ENCODE measurements around the gene MLF2. TPM values are rescaled to one million over a fixed set of nuclear protein-coding genes. Genes with fewer than 3 reads are reported as not detected.

Gene MLF2
- total and polyA plus RNA-seq, 9 donors, result 88.2 to 161 (median 146) TPM

DNA sequence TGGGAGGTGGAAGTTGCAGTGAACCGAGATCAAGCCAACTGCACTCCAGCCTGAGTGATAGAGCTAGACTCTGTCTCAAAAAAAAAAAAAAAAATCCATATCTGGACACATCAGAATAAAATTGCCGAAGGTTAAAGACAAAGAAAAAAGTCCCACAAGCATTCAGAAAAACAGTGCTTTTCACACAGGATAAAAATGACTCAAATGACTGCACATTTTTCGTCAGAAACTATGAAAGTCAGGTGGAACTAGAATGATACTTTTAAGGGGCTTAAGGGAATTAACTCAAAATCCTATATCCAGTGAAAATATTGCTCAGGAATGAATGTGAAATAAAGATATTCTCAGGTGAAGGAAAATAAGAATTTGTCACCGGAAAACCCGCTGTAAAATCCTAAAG is 16.2 kb downstream of the MLF2 start:
- Histone ChIP-seq H3K27me3 (ENCODE audit: control insufficient read depth, insufficient read depth, low read length) (no peaks in the 10 kb centered on the region), H3K4me3 (ENCODE audit: low read length) (no peak overlapping the region), H3K36me3 (ENCODE audit: control insufficient read depth, insufficient read depth, low read length) (peaks cover 20% of the 10 kb centered on the region), H3K9me3 (replicated peaks; ENCODE audit: control insufficient read depth, low read depth, low read length) (no peaks in the 10 kb centered on the region), H3K27ac (ENCODE audit: low read length) (no peak overlapping the region), H3K4me1 (ENCODE audit: control insufficient read depth, insufficient read depth, low read length) (no peaks in the 10 kb centered on the region)
- WGBS (ENCODE audit: insufficient coverage), result no CpG with 5 or more reads among the region's 5 CpGs
- DNase-seq, result no peak

DNA sequence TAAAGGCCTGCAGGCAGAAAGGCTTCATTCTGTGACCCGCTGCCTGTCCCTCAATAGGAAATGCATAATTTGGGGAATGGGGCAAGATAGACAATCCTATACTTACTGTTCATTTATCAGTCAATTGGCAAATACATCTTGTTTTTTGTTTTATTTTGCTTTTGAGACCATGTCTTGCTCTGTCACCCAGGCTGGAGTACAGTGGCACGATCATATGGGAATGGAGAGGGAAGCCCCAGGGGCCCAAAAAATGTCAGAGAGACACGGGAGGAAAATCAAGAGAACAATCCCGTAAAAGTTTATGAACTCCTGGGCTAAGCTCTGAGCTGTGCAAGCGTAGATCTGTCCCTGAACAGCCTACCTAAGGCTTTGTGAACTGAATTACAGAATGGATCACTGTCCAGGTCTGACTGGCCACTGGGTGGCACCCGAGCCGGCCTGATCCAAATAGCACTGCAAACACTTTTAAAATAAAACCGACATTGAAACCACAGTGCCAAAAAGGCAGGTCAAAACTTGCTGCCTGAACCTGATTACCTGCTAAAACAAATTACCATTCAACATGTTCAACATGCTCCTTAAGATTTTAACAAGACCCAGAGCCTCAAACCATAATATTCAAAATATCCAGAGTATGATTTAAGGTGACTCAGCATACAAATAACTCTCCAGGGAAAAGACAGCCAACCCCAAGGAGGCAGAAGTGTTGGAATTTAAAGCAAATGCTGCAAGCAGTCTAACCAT is 17.3 kb downstream of the MLF2 start:
- no peaks in the 10 kb centered on the region for H3K27me3 ChIP-seq (ENCODE audit: control insufficient read depth, insufficient read depth, low read length)
- H3K4me1 ChIP-seq (ENCODE audit: control insufficient read depth, insufficient read depth, low read length), result no peaks in the 10 kb centered on the region
- peaks cover 31% of the 10 kb centered on the region for H3K36me3 ChIP-seq (ENCODE audit: control insufficient read depth, insufficient read depth, low read length)
- no peak overlapping the region for H3K27ac ChIP-seq (ENCODE audit: low read length)
- peak; percentile 67 for DNase-seq
- no peak overlapping the region for H3K4me3 ChIP-seq (ENCODE audit: low read length)
- H3K9me3 ChIP-seq (replicated peaks; ENCODE audit: control insufficient read depth, low read depth, low read length), result no peaks in the 10 kb centered on the region
- 33% methylated on average over 7 of the region's 8 CpGs for WGBS (ENCODE audit: insufficient coverage)

DNA sequence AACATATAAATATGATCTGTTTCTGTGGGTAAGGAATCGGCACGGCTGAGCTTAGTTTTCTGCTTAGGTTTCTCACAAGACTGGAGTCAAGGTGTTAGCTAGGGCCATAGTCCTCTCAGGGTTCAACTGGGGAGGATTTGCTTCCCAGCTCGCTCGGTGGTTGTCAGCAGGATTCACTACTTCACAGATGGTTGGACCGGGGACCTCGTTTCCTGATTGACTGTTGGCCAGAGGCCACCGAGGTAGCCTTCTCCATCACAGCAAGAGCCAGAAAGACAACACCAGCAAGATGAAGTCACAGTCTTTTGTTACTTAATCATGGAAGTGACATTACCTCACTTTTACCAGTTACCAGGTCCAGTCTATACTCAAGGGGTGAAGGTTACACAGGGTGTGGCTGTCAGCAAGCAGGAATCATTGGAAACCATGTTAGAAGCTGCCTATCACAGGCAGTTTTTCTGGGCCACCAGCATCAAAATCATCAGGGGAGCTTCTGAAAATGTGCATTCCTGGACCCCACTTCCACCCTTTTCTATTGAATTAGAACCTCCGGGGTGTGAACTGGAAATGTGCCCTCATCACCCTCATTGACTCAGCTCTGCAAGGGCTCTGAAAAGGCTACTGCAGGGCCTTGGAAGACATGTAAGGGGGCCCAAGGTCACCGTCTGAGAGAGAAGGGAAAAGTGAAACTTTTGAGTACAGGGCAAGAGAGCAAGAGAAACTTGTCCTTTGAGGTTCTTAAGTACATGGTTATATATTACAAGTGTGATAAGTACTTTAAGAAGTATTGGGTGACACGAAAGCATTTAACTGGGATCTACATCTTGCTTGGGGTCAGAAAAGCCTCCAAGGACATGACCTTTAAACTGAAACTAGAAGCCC is 18.2 kb downstream of the MLF2 start:
- Histone ChIP-seq H3K4me3 (ENCODE audit: low read length) (no peak overlapping the region), H3K36me3 (ENCODE audit: control insufficient read depth, insufficient read depth, low read length) (peaks cover 40% of the 10 kb centered on the region), H3K9me3 (replicated peaks; ENCODE audit: control insufficient read depth, low read depth, low read length) (no peaks in the 10 kb centered on the region), H3K27me3 (ENCODE audit: control insufficient read depth, insufficient read depth, low read length) (no peaks in the 10 kb centered on the region), H3K27ac (ENCODE audit: low read length) (no peak overlapping the region), H3K4me1 (ENCODE audit: control insufficient read depth, insufficient read depth, low read length) (no peaks in the 10 kb centered on the region)
- no peak for DNase-seq
- 69% methylated on average over 5 of the region's 10 CpGs for WGBS (ENCODE audit: insufficient coverage)

DNA sequence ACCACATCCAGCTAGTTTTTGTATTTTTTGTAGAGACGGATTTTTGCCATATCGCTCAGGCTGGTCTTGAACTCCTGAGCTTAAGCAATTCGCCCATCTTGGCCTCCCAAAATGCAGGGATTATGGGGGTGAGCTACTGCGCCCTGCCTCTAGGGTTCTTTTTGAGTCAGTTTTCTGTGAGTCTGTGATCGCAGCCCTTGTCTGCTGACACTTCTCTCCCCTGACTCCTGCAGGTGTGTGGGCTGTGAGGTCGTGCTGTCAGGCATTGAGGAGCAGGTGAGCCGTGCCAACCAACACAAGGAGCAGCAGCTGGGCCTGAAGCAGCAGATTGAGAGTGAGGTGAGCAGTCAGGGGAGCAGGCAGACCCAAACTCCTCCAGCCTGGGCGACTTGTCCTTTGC is 22.8 kb downstream of the MLF2 start:
- Histone ChIP-seq H3K4me1 (ENCODE audit: control insufficient read depth, insufficient read depth, low read length) (peaks cover 2% of the 10 kb centered on the region), H3K36me3 (ENCODE audit: control insufficient read depth, insufficient read depth, low read length) (peaks cover 65% of the 10 kb centered on the region), H3K27me3 (ENCODE audit: control insufficient read depth, insufficient read depth, low read length) (no peaks in the 10 kb centered on the region), H3K9me3 (replicated peaks; ENCODE audit: control insufficient read depth, low read depth, low read length) (no peaks in the 10 kb centered on the region), H3K4me3 (ENCODE audit: low read length) (no peak overlapping the region), H3K27ac (ENCODE audit: low read length) (no peak overlapping the region)
- no peak for DNase-seq
- 88% methylated on average over 1 of the region's 8 CpGs for WGBS (ENCODE audit: insufficient coverage)

DNA sequence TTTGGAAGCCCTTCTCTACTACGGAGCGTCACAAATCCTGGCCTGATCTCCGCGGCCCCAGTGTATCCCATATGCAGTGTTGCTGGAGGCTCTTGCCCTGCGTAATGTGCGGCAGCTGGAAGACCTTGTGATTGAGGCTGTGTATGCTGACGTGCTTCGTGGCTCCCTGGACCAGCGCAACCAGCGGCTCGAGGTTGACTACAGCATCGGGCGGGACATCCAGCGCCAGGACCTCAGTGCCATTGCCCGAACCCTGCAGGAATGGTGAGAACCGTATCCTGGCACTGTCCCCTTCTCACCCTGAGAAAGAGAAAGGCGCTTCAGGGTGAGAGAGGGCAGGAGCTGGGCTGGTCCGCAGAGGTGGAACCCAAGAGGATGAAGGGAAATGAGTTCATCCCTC is 23.8 kb downstream of the MLF2 start:
- WGBS (ENCODE audit: insufficient coverage), result 96% methylated on average over 15 of the region's 18 CpGs
- Histone ChIP-seq H3K4me3 (ENCODE audit: low read length) (no peak overlapping the region), H3K27me3 (ENCODE audit: control insufficient read depth, insufficient read depth, low read length) (no peaks in the 10 kb centered on the region), H3K9me3 (replicated peaks; ENCODE audit: control insufficient read depth, low read depth, low read length) (no peaks in the 10 kb centered on the region), H3K4me1 (ENCODE audit: control insufficient read depth, insufficient read depth, low read length) (peaks cover 10% of the 10 kb centered on the region), H3K36me3 (ENCODE audit: control insufficient read depth, insufficient read depth, low read length) (peaks cover 60% of the 10 kb centered on the region), H3K27ac (ENCODE audit: low read length) (no peak overlapping the region)
- no peak for DNase-seq

DNA sequence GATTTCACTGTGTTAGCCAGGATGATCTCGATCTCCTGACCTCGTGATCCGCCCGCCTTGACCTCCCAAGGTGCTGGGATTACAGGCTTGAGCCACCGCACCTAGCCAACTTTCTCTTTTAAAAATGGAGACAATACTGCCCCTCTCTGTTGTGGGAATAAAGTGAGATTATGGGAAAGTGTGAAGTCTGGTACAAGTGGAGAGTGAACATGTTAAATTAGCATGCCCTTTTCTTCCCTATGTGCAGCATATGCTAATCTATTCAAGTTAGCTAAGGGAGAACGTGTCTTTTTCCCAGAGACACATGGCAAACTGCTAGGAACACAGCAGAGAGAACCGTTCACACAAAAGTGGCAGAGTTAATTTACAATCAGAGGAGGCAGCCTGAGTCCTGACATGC is 27.6 kb downstream of the MLF2 start:
- peaks cover 2% of the 10 kb centered on the region for H3K27me3 ChIP-seq (ENCODE audit: control insufficient read depth, insufficient read depth, low read length)
- peaks cover 31% of the 10 kb centered on the region for H3K36me3 ChIP-seq (ENCODE audit: control insufficient read depth, insufficient read depth, low read length)
- no peak overlapping the region for H3K4me3 ChIP-seq (ENCODE audit: low read length)
- H3K4me1 ChIP-seq (ENCODE audit: control insufficient read depth, insufficient read depth, low read length), result peaks cover 10% of the 10 kb centered on the region
- no peaks in the 10 kb centered on the region for H3K9me3 ChIP-seq (replicated peaks; ENCODE audit: control insufficient read depth, low read depth, low read length)
- DNase-seq, result no peak
- 100% methylated on average over 1 of the region's 7 CpGs for WGBS (ENCODE audit: insufficient coverage)
- no peak overlapping the region for H3K27ac ChIP-seq (ENCODE audit: low read length)

DNA sequence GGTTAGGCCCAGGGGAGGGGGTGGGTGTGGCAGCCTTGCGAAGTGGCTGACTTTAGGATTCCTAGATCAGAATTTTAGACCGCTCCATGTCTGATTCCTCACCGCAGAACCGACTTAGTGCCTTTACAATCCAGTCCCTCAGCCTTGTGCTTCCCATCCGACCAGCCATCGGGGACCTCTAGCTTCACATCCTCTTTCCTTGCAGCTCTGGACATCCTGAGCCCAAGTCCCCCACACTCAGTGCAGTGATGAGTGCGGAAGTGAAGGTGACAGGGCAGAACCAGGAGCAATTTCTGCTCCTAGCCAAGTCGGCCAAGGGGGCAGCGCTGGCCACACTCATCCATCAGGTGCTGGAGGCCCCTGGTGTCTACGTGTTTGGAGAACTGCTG is 28.5 kb downstream of the MLF2 start:
- peaks cover 2% of the 10 kb centered on the region for H3K27me3 ChIP-seq (ENCODE audit: control insufficient read depth, insufficient read depth, low read length)
- peaks cover 10% of the 10 kb centered on the region for H3K4me1 ChIP-seq (ENCODE audit: control insufficient read depth, insufficient read depth, low read length)
- peaks cover 21% of the 10 kb centered on the region for H3K36me3 ChIP-seq (ENCODE audit: control insufficient read depth, insufficient read depth, low read length)
- 8% methylated on average over 6 of the region's 10 CpGs for WGBS (ENCODE audit: insufficient coverage)
- H3K9me3 ChIP-seq (replicated peaks; ENCODE audit: control insufficient read depth, low read depth, low read length), result no peaks in the 10 kb centered on the region
- peak; percentile 51 for DNase-seq
- peak overlapping the region; percentile 70 for H3K4me3 ChIP-seq (ENCODE audit: low read length)
- peak overlapping the region; percentile 92 for H3K27ac ChIP-seq (ENCODE audit: low read length)

DNA sequence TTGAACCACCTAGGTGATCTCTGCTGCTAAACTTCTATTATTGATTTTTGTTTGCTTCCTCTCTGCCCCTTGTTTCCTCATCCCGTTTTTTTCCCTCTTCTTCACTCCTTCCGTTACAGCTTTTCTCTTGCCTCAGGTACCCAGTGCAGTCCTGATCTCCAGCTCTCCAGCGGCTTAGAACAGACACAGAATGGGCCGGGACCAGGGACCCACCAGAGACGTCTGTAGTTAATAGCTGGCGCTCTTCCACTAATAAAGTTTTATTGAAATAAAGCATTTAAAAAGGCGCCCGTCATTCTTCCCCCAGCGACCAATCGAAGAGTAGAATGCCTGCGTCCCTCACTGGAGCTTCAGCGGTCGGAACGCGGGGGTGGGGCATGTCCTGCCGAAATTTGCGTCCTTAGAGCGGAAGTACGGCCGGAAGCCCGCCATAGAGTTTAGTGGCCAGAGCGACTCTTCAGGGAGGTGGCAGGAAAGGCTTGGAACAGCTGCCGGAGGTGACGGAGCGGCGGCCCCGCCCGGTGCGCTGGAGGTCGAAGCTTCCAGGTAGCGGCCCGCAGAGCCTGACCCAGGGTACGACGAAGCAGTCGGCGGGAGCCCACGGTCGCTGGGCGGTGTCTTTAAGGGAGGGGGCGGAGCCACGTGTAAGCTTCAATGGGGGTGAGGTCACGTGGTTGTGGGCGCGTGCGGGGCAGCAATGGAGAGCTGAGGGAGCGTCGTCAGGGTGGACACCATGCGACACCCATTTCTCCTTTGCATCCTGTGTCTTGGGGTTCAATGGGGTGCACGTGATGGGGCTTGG is 29.1 kb downstream of the MLF2 start, which contains the start of gene COPS7A:
TSS of gene COPS7A (plus strand) at position 440 of the 802 bp plus-strand sequence. CDS start 611 bp downstream, outside the sequence.
- 1% methylated on average over 35 of the region's 49 CpGs for WGBS (ENCODE audit: insufficient coverage)

DNA sequence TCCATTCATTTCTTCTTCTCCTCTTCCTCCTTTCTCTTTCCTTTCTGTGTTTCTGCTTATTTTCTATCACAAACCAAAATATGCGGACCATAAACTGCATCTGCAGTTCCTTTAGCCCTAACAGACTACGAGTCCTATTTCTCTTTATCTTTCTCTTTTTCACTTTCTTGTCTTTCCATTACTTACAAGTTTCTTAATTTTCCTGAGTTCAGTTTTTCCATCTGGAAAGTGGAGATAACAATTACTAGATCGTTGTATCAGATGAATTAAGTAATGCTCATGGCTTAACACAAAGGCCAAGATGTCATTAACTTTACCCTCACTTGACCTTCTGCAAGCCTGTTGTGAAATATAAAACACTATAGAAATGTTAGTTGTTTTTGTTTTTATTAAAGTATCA is 30.1 kb downstream of the MLF2 start:
- H3K27me3 ChIP-seq (ENCODE audit: control insufficient read depth, insufficient read depth, low read length), result peaks cover 2% of the 10 kb centered on the region
- 100% methylated on average over 1 of the region's 3 CpGs for WGBS (ENCODE audit: insufficient coverage)
- H3K4me1 ChIP-seq (ENCODE audit: control insufficient read depth, insufficient read depth, low read length), result peaks cover 10% of the 10 kb centered on the region
- H3K4me3 ChIP-seq (ENCODE audit: low read length), result no peak overlapping the region
- H3K27ac ChIP-seq (ENCODE audit: low read length), result no peak overlapping the region
- no peaks in the 10 kb centered on the region for H3K9me3 ChIP-seq (replicated peaks; ENCODE audit: control insufficient read depth, low read depth, low read length)
- no peak for DNase-seq
- peaks cover 8% of the 10 kb centered on the region for H3K36me3 ChIP-seq (ENCODE audit: control insufficient read depth, insufficient read depth, low read length)

More for the DNA sequence above, 29.1 kb downstream of the MLF2 start, which contains the start of gene COPS7A:
- peaks cover 2% of the 10 kb centered on the region for H3K27me3 ChIP-seq (ENCODE audit: control insufficient read depth, insufficient read depth, low read length)
- peak within 1 kb of the TSS; percentile 92 for H3K27ac ChIP-seq (ENCODE audit: low read length)
- DNase-seq, result peak; percentile 99
- peak within 1 kb of the TSS; percentile 70 for H3K4me3 ChIP-seq (ENCODE audit: low read length)
- peaks cover 10% of the 10 kb centered on the region for H3K4me1 ChIP-seq (ENCODE audit: control insufficient read depth, insufficient read depth, low read length)
- no peaks in the 10 kb centered on the region for H3K9me3 ChIP-seq (replicated peaks; ENCODE audit: control insufficient read depth, low read depth, low read length)
- peaks cover 15% of the 10 kb centered on the region for H3K36me3 ChIP-seq (ENCODE audit: control insufficient read depth, insufficient read depth, low read length)

Data from muscle of leg (tissue), 11 donors.